ENCODE data around the gene NCOA5.
"Not testable (repeated sequence)": the region's sequence is repeated elsewhere in the genome, so short reads cannot be mapped to it uniquely, and the experiment has no call there.

The NCOA5 gene

GRCh38 chr20:46102940-46103339, 13.2 kb upstream of the NCOA5 start:
- no peak overlapping the region for H3K27ac ChIP-seq
- TF ChIP-seq ZFX (IDR thresholded peaks at IDR 0.05; ENCODE audit: borderline replicate concordance) (no peak), CTCF (IDR thresholded peaks at IDR 0.05) (no peak)

DNA sequence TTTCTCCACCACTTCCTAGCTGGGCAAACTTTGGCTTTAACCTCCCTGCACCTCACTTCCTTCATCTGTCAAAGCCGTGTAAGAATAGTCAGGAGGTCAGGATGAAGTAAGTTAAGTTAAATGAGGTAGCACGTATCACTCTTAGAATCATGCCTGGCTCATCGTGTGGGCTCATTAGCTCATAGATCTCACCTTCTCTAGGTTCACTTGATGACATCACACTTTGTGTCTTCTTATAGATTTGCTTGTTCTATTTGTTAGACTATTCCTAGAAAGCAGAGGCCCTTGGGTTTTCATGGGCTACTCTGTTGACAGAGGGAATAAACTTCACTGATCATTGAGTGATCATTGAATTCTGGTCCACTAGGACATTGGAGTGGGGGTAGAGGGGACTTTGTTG, 12.2 kb upstream of the NCOA5 start:
- TF ChIP-seq ZFX (IDR thresholded peaks at IDR 0.05; ENCODE audit: borderline replicate concordance) (no peak), CTCF (IDR thresholded peaks at IDR 0.05) (no peak)
- no peak overlapping the region for H3K27ac ChIP-seq

- no peak for TF ChIP-seq ZFX (IDR thresholded peaks at IDR 0.05; ENCODE audit: borderline replicate concordance)
- no peak for TF ChIP-seq CTCF (IDR thresholded peaks at IDR 0.05)
Observed at GRCh38 chr20:46100988-46101387, 11.2 kb upstream of the NCOA5 start.

GRCh38 chr20:46100444-46100843, 10.7 kb upstream of the NCOA5 start:
- H3K27ac ChIP-seq = not testable (repeated sequence)

More at GRCh38 chr20:46100988-46101387, 11.2 kb upstream of the NCOA5 start:
- H3K27ac ChIP-seq = no peak overlapping the region

GRCh38 chr20:46099491-46100287, 9.9 kb upstream of the NCOA5 start:
- no peak overlapping the region for H3K27ac ChIP-seq
- peak; percentile 53 for TF ChIP-seq CTCF (IDR thresholded peaks at IDR 0.05)
- no peak for TF ChIP-seq ZFX (IDR thresholded peaks at IDR 0.05; ENCODE audit: borderline replicate concordance)

- TF ChIP-seq CTCF (IDR thresholded peaks at IDR 0.05) = no peak
- TF ChIP-seq ZFX (IDR thresholded peaks at IDR 0.05; ENCODE audit: borderline replicate concordance) = no peak
- no peak overlapping the region for H3K27ac ChIP-seq
Observed at GRCh38 chr20:46093531-46093930, 3.8 kb upstream of the NCOA5 start.

GRCh38 chr20:46091622-46092535, 2.1 kb upstream of the NCOA5 start:
- not testable (repeated sequence) for H3K27ac ChIP-seq

DNA sequence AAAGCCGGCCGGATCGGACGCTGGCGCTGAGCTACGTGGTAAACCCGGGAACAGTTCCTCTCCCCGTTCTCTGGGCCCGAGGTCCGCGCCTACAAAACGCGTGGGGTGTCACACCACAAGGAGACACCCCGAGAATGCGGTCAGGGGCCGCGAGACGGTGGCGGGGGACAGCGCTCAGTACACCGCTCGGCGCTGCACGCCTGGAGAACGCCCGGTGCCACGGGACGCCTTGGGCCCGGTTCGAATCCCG, 670 bp downstream of the NCOA5 start:
- TF ChIP-seq CTCF (IDR thresholded peaks at IDR 0.05) (no peak), ZFX (IDR thresholded peaks at IDR 0.05; ENCODE audit: borderline replicate concordance) (no peak)
- H3K27ac ChIP-seq = peak overlapping the region; percentile 90
